Epithelial cell of esophagus (primary cell): ENCODE data around the gene NPAS2.

Experiments used
- DNase-seq: peaks from one replicate; pipeline ENCODE4 v3.0.0; 2010; ENCODE audit warnings: low read depth
- H3K4me3 ChIP-seq: 2 replicates; pipeline ENCODE4 v1.5.1; 2011; ENCODE audit warnings: mild to moderate bottlenecking, low read length, control low read depth
- CTCF ChIP-seq: IDR thresholded peaks from 2 replicates; pipeline ENCODE4 v1.5.1; 2011; ENCODE audit warnings: low read depth, mild to moderate bottlenecking, low read length, control low read depth, inconsistent platforms; ENCODE audit not compliant: insufficient read depth; ENCODE audit errors: missing control alignments

Gene NPAS2

GRCh38 chr2:100824842-100825241 lies 4.9 kb downstream of the NPAS2 start:
- DNase-seq: no peak
- no peak overlapping the region for H3K4me3 ChIP-seq
- TF ChIP-seq CTCF: no peak

- no peak overlapping the region for H3K4me3 ChIP-seq
- no peak for TF ChIP-seq CTCF
- DNase-seq: no peak
Measured at GRCh38 chr2:100826494-100826893, 6.6 kb downstream of the NPAS2 start.

DNA sequence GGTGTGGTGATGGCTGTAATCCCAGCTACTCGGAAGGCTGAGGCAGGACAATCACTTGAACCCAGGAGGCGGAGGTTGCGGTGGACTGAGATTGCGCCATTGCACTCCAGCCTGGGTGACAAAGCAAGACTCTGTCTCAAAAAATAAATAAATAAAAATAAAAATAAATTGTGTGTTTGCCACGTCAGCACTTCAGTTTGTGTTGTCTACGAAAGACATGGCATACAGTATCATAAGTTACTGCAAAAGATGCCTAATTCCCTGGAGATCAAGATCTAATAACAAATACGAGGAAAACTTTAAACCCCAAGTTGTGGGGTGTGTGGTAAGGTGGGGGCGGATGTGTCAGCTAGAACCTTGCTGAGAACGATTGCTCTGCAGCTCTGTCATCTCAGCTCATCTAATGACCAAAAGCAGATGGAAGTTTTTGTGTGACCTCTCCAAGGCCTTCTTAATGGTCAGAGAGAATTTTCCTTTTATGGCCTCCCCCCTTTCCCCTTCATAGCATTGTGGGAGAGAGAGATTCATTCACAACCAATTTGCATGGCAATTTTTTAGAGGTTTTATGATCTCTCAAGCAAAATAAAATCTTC lies 11.3 kb downstream of the NPAS2 start:
- TF ChIP-seq CTCF: no peak
- no peak for DNase-seq

GRCh38 chr2:100831831-100832230 lies 11.9 kb downstream of the NPAS2 start:
- peak; percentile 63 for DNase-seq
- no peak for TF ChIP-seq CTCF
- H3K4me3 ChIP-seq: no peak overlapping the region

More for the DNA sequence above, 11.3 kb downstream of the NPAS2 start:
- H3K4me3 ChIP-seq: no peak overlapping the region

- no peak for TF ChIP-seq CTCF
- DNase-seq: no peak
- no peak overlapping the region for H3K4me3 ChIP-seq
Measured at GRCh38 chr2:100832885-100833284, 12.9 kb downstream of the NPAS2 start.

- DNase-seq: no peak
- no peak overlapping the region for H3K4me3 ChIP-seq
- no peak for TF ChIP-seq CTCF
Measured at GRCh38 chr2:100833331-100833730, 13.4 kb downstream of the NPAS2 start.

DNA sequence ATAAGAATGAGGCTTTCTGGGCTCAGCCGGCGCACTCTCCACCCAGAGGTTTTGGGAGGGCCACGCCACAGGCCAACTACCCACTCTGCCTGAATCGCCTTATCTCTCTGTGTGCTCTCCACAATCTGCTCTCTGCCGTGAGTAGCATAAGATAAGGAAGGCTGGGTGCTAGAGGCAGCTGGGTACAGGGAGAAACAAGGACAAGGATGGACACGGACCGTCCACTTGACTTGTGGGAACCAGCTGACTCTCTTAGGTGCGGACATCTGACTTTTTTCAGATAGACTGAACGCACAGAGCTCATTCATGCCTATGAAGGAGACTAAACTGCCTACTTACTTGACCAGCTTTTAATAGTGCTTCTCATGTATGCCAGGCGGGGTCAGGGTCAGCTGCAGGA lies 14.3 kb downstream of the NPAS2 start:
- TF ChIP-seq CTCF: no peak
- no peak for DNase-seq
- H3K4me3 ChIP-seq: no peak overlapping the region
